ENCODE results near the gene BIRC6.

Gene BIRC6

DNA sequence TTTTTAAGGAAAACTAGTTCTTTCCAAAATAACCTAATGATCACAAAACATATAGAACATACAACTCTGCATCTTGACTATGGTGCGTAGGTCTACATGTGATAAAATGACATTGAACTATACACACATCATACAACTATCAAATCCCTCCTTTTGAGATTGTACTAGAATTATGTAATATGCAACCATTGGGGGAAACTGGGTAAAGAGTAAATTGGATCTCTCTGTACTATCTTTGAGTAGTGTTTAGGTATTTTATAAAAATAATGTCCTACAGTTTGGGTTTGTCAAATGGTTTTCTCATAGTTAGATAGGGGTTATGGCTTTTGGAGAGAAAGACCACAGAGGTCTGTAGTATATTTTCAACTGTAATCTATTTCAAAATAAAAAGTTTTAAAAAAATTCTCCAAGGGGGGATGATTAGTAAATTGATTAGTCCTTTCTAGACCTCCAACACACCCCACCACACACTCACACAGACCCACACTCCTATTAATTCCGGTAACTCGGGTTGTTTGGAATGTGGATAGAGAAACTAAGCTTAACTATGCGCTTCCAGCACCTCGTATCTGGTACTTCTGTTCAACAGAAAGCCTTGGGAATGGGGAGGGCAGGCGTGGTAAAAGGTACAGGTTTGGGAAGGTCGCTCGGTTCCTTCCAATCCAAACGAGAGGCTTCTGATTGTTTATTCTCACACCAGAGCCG, 695 bp upstream of the BIRC6 start:
- no peaks in the 10 kb centered on the region for H3K36me3 ChIP-seq (ENCODE audit: insufficient read depth, low read length)
- peak overlapping the region; percentile 76 for H3K4me2 ChIP-seq (ENCODE audit: low read depth, low read length, poor library complexity, severe bottlenecking)
- H4K20me1 ChIP-seq (ENCODE audit: insufficient read depth, low read length, poor library complexity, severe bottlenecking): peaks cover 37% of the 10 kb centered on the region
- H3K4me1 ChIP-seq (ENCODE audit: insufficient read depth, low read length, poor library complexity, severe bottlenecking): peaks cover 36% of the 10 kb centered on the region
- peak overlapping the region; percentile 95 for H3K9ac ChIP-seq (ENCODE audit: low read depth, low read length, poor library complexity, severe bottlenecking)
- no peaks in the 10 kb centered on the region for H3K9me2 ChIP-seq (replicated peaks; ENCODE audit: low read depth, low read length)
- TF ChIP-seq, protein P1, sequence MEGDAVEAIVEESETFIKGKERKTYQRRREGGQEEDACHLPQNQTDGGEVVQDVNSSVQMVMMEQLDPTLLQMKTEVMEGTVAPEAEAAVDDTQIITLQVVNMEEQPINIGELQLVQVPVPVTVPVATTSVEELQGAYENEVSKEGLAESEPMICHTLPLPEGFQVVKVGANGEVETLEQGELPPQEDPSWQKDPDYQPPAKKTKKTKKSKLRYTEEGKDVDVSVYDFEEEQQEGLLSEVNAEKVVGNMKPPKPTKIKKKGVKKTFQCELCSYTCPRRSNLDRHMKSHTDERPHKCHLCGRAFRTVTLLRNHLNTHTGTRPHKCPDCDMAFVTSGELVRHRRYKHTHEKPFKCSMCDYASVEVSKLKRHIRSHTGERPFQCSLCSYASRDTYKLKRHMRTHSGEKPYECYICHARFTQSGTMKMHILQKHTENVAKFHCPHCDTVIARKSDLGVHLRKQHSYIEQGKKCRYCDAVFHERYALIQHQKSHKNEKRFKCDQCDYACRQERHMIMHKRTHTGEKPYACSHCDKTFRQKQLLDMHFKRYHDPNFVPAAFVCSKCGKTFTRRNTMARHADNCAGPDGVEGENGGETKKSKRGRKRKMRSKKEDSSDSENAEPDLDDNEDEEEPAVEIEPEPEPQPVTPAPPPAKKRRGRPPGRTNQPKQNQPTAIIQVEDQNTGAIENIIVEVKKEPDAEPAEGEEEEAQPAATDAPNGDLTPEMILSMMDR (conservative IDR thresholded peaks at IDR 0.05; ENCODE audit: low read length): no peak
- no peak for TF ChIP-seq EZH2phosphoT487 (IDR thresholded peaks at IDR 0.05; ENCODE audit: borderline replicate concordance)
- no peaks in the 10 kb centered on the region for H3K9me3 ChIP-seq (ENCODE audit: insufficient read depth, low read depth, low read length)
- H3F3A ChIP-seq (ENCODE audit: low read depth): no peaks in the 10 kb centered on the region
- H2AFZ ChIP-seq (ENCODE audit: low read length): peak overlapping the region; percentile 91
- H3K27me3 ChIP-seq (ENCODE audit: insufficient read depth, low read length, poor library complexity, severe bottlenecking): no peaks in the 10 kb centered on the region
- H3K4me3 ChIP-seq (ENCODE audit: low read length, poor library complexity, severe bottlenecking): peak overlapping the region; percentile 89
- peaks cover 40% of the 10 kb centered on the region for H3K79me2 ChIP-seq (ENCODE audit: insufficient read depth, low read length)

DNA sequence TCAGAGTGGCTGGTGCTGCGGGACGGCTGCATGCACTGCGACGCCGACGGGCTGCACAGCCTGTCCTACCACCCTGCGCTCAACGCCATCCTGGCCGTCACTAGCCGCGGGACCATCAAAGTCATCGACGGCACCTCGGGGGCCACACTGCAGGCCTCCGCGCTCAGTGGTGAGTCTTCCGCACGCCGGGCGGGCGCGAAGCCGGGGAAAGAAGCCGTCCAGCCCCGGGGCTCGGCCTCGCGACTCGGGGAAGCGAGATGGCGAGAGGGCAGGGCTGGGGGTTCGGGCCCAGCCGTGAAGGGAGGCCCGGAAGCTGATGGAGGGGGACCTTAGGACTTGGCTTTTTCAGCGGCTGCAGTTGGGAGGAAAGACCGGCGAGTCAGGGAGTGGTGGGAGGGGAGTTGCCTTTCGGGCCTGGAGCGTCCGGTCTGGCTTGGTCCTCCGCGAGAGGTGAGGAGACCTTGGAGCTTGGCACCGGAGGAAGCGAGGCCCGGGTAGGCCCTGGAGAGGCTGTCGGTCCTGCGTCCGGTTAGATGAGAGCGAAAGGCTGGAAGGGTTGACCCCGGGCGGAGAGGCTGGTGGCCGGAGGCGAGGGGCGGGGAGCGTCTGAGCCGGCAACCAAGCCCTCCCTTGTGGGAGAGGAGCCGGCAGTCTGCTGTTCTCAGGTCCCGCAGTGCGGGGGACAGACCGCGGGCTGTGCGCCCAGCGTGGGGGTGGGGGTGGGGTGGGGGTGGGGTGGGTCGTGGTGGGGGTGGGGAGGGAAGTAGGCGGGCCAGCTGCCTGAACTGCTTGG, 691 bp downstream of the BIRC6 start:
- Histone ChIP-seq H3K79me2 (ENCODE audit: insufficient read depth, low read length) (peaks cover 53% of the 10 kb centered on the region), H3K36me3 (ENCODE audit: insufficient read depth, low read length) (no peaks in the 10 kb centered on the region), H2AFZ (ENCODE audit: low read length) (peak overlapping the region; percentile 65; the same call in 1 of the 2 replicates), H3K27me3 (ENCODE audit: insufficient read depth, low read length, poor library complexity, severe bottlenecking) (no peaks in the 10 kb centered on the region), H4K20me1 (ENCODE audit: insufficient read depth, low read length, poor library complexity, severe bottlenecking) (peaks cover 50% of the 10 kb centered on the region), H3K4me1 (ENCODE audit: insufficient read depth, low read length, poor library complexity, severe bottlenecking) (peaks cover 43% of the 10 kb centered on the region), H3K4me2 (ENCODE audit: low read depth, low read length, poor library complexity, severe bottlenecking) (peak overlapping the region; percentile 95), H3K9me3 (ENCODE audit: insufficient read depth, low read depth, low read length) (no peaks in the 10 kb centered on the region), H3K4me3 (ENCODE audit: low read length, poor library complexity, severe bottlenecking) (peak overlapping the region; percentile 89), H3K9me2 (replicated peaks; ENCODE audit: low read depth, low read length) (no peaks in the 10 kb centered on the region), H3F3A (ENCODE audit: low read depth) (no peaks in the 10 kb centered on the region), H3K9ac (ENCODE audit: low read depth, low read length, poor library complexity, severe bottlenecking) (peak overlapping the region; percentile 95)
- TF ChIP-seq, protein P1 (conservative IDR thresholded peaks at IDR 0.05; ENCODE audit: low read length): no peak
- TF ChIP-seq EZH2phosphoT487 (IDR thresholded peaks at IDR 0.05; ENCODE audit: borderline replicate concordance): no peak

DNA sequence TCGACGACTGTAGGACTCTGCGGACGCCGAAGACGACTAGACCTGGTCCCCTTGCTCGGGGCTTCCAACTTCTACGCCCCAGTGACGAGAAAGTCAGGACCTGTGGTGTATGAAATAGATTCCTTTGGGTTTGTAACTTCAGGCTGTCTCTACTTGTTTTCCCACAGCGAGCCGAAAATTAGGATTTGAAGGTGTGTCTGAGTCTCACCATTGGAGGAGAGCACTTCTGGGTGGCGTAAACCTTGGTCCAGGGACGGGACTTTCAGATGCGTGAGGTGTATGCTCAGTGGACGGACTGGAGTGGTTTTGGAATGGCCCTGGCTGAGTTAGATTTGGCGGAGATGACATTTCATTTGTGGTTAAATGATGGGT, 1.3 kb downstream of the BIRC6 start:
- no peaks in the 10 kb centered on the region for H3K9me2 ChIP-seq (replicated peaks; ENCODE audit: low read depth, low read length)
- peaks cover 48% of the 10 kb centered on the region for H3K4me1 ChIP-seq (ENCODE audit: insufficient read depth, low read length, poor library complexity, severe bottlenecking)
- no peaks in the 10 kb centered on the region for H3K9me3 ChIP-seq (ENCODE audit: insufficient read depth, low read depth, low read length)
- peak overlapping the region; percentile 95 for H3K4me2 ChIP-seq (ENCODE audit: low read depth, low read length, poor library complexity, severe bottlenecking)
- H3K27me3 ChIP-seq (ENCODE audit: insufficient read depth, low read length, poor library complexity, severe bottlenecking): no peaks in the 10 kb centered on the region
- H3F3A ChIP-seq (ENCODE audit: low read depth): no peaks in the 10 kb centered on the region
- H4K20me1 ChIP-seq (ENCODE audit: insufficient read depth, low read length, poor library complexity, severe bottlenecking): peaks cover 56% of the 10 kb centered on the region
- H3K4me3 ChIP-seq (ENCODE audit: low read length, poor library complexity, severe bottlenecking): peak overlapping the region; percentile 89
- H3K36me3 ChIP-seq (ENCODE audit: insufficient read depth, low read length): no peaks in the 10 kb centered on the region
- peaks cover 59% of the 10 kb centered on the region for H3K79me2 ChIP-seq (ENCODE audit: insufficient read depth, low read length)
- peak overlapping the region; percentile 95 for H3K9ac ChIP-seq (ENCODE audit: low read depth, low read length, poor library complexity, severe bottlenecking)
- H2AFZ ChIP-seq (ENCODE audit: low read length): no peak overlapping the region
- TF ChIP-seq EZH2phosphoT487 (IDR thresholded peaks at IDR 0.05; ENCODE audit: borderline replicate concordance): no peak
- TF ChIP-seq, protein P1 (conservative IDR thresholded peaks at IDR 0.05; ENCODE audit: low read length): no peak
